T-helper 1 cell (primary cell): ENCODE results near the gene HBS1L.
A peak's percentile ranks its signal among the peaks of the same experiment; 100 is the strongest.

Source experiments
- DNase-seq, 5 donors: peaks; one replicate each; pipeline ENCODE4 v3.0.0-alpha.2; 2012 to 2020

Gene HBS1L

DNA sequence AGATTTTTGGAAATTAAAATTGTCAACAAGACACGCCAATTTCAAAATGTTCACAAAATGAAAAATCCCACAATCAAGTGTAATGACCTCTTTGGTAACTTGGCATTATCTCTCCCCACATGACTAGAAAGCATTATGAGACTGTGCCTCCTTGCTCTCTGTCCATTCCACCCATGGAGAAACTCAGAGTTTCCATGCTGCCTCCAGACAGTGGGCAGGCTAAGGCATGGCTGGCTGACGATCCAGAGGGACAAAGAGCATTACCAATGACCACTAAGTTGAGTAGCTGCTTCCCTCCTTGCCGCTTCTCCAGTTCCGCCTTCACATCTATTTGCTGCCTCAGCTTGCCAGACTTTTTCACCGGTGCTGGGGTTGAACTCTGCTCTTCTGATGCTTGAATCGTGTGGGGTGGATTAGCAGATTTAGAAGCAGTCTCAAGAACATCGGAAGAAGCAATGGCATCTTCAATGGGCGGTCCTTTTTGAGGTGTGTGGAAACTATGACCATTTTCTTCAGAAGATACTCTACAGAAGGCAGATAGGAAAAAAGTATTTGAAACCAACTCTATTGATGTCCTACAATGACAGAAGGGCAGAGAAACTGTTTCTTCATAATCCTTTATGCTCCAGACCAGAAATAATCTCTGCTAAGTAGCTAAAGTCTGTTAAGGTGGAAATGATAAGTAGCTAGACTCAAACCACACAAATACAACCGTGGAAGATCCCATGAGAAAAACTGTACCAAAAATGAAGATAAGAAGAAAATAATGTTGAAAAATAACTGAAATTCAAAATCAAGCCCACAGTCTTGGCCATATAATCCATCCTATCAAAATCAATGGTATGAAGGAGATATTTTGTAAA lies 57.3 kb downstream of the HBS1L start:
- no peak for DNase-seq

DNA sequence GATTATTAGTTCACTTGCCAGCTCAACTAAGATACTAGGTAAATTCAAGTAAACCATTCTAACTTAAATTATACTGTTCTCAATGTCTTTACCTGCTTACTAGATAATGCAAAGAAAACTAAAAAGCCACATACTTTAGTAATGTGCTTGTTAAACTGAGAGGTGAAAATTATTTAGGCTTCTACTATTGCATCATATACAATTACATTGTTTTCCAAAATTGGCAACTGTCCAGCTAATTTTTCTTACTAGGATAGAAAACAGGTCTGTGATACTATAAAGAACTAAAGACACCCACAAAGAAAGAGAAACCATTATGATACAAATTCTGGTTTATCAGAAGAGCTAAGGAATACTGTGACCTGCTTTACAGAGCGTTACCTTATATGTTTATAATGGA lies 59.1 kb downstream of the HBS1L start:
- no peak for DNase-seq

DNA sequence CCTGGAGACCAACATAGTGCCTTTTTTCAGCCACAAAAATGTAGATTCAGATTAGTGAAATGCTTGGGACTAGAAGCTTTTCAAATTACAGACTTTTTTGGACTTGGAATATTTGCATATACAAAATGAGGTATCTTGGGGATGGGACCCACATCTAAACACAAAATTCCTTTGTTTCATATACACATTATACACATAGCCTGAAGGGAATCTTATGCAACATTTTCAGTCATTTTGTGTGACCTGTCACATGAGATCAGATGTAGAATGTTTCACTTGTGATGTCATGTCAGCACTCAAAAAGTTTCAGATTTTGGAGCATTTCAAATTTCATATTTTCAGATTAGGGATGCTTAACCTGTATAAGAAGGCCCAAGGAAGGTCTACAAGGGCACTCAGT lies 60.2 kb downstream of the HBS1L start:
- DNase-seq, result no peak

DNA sequence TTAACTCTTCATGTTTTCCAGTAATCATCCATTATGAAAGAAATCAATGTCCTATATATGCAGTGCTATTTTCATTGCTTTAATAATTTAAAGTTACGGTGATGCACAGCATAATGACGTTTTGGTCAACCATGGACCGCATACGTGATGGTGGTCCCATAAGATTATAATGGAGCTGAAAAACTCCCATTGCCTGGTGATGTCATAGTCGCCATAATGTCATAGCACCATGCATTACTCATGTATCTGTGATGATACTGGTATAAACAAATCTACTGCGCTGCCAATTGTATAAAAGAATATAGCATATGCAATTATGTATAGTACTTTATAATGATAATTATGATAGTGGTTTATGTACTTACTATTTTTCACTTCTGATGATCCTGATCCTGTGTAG lies 62.5 kb downstream of the HBS1L start:
- no peak for DNase-seq

DNA sequence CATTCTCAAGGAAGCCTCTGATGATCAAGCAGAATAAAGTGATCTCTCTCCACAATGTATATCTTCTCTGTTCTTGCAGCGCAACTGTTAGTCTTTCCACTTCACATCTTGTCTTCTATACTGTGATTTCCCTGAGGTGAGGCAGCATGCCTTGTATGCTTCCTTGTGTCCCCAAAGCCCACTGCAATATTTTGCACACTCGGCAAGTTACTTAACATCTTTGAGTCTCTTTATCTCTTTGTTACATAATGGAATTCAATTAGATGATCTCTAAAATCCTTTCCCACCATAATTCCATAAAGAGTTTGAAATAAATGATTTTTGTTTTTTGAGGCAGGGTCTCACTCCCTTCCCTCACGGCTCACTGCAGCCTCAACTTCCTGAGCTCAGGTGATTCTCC lies 64.4 kb downstream of the HBS1L start:
- no peak for DNase-seq

DNA sequence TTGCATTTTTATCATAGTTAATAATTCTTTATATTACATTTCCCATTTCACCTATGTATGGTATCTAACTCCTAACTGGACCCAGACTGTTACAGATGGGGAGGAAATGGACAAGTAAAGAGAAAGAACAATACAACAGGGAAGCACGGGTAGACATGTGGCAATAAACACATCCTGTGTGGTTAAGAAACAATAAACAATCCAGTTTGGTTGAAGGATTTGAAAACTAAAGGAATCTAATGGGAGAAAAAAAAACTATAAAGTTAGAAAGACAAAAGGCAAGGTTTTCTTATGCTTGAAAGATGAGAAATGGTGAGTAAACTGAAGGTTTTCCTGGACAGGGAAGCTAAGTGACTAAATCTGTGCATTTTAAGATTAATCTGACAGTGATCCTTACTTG lies 69.8 kb downstream of the HBS1L start:
- DNase-seq, result no peak

DNA sequence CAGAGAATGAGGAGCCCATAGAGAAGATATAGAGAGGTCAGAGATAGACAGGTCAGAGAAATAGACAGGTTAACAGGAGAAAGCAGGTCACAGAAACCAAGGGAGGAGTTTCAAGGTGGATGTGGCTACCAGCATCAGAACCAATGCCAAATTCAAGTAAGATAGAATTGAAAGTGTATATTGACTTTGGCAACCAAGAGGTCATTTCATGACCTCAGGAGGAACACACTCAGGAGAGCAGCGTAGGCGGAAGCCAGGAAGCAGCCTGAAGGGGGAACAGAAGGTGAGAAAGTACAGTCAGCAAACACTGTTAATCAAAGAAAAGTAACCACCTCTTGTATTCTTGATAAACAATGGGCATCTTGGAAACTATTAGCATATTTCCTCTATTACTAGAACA lies 70.8 kb downstream of the HBS1L start:
- DNase-seq, result peak in 1 of 5 donors; percentile 34

DNA sequence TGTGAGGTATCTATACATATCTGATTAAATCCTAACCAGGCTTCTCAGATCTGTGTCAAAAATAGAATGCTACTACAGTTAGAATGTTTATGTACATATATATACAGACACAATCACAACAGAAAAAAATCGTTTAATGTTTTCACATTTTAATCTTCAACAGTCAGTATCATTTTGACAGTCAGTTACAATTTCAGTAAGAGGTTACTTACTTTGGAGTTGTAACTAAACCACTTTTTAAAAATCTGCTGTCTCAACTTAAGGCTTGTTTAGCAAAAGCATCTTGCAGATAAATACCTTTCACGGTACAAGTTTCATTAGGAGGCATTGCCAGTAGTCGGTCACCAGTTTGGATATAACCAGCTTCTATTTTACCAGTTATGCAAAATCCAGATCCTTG lies 72.5 kb downstream of the HBS1L start:
- DNase-seq, result peak in 1 of 5 donors; percentile 56

DNA sequence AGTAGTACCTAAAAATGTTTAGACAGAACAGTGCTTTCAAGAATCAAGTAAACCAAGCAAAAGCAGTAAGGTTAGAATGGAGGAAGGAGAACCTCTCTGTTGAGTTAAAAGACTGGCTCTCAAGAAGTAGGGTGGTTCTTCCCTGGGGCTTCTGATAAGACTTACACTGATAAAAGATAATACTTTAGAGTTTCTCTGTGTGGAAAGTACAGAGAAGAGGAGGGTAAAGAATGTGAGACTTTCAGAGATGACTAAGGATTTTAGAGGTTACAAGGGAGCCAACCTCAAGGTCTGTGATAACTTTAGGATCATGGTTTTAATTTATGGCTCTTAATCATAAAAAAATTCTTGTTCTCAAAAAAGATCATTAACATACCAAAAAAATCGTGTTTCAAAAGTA lies 73.8 kb downstream of the HBS1L start:
- DNase-seq, result peak in 1 of 5 donors; percentile 65

DNA sequence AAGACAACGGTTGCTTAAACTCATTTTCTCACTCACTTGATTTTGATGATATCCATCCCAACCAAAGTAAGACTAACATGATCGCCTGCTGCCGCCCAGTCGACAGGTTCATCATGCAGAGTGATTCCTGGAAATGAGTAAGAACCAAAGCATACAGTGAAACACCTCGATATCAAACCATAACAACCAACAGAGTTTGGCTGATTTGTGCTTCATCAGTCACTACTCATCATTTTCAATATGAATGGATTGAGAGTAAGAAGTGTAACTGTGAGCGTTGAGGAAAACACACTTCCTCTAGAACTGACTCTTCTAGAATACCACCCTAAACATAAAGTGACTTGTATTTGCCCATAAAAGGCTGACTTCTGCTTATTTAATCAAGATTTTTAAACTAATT lies 75.5 kb downstream of the HBS1L start:
- peak in 1 of 5 donors; percentile 94 for DNase-seq

DNA sequence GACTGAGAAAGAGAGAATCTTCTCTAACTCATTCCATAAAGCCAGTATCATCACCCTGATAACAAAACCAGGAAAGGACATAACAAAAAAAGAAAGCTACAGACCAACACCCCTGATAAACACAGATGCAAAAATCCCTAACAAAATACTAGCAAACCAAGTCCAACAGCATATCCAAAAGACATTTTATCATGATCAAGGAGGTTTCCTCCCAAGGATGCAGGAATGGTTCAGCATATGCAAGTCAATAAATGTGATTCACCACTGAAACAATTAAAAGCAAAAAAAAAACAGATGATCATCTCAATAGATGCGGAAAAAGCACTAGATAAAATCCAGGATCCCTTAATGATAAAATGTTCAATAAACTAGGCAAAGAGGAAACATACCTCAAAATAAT lies 80.3 kb downstream of the HBS1L start:
- no peak for DNase-seq

DNA sequence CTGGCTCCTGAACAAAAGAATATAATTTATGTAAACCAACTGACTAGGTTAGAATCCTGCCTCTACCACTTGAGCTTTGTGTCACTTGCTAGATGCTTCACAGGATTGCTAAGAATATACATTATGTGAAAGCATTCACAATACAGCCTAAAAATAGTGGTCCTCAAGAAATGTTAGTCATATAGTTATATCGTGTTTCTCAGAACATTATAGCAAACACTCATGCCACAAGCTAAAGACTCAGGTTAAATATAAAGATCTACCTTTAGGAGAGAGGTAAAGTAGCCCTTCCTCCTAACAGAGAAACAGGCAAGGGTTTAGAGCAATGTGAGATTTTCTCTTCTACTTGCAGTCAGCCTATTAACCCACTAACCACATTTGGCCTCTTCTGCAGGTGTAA lies 86.9 kb downstream of the HBS1L start:
- DNase-seq, result no peak

DNA sequence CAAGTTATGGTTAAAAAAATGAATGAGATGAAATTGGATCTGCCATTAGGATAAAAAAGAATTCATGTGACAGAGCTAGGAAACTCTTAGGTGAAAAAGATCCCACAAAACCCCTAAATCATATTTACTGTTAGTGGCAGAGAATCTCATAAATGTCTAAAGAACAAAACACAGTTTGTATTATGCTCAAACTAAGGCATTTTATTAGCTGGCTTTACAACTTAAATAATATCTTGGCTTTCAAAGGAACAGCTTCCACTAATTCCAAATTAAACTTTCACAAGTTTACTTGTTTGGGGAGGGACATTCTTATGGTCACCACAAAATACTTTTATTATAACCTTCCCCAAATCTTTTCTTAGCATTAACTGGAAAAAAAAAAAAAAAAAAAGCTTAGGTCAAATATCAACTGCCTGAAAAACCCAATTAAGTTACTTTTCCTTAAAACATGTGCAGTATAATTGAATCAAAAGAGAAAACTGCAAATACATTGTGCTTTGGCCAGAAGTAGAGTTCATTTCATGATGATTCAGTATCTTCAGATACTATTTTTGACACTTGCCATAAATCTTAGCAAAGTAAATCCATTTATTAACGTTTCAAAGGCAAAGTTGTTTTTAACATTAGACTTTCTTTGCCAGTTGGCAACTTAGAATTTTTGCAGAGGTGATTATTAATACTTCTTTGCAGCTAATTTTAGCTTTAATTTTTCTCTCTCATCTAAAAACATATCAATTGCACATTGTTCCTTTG lies 90.0 kb downstream of the HBS1L start:
- no peak for DNase-seq

DNA sequence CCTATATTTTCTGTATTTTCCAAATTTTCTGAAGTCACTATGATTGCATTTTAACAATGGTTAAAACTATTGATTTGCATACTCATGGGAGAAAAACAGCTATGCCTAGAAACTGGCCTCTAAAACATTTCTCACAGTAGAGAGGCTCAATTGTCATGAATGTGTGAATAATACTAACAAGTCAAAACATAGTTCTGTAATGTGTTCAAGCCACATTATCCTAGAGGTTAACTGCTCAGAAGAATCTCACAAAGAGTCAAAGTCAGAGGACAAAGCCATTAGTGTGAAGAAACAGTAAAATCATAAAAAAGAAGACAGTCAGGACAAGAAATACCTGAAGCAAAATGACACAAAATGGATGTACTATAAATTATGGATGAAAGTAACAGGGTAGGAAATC lies 92.2 kb downstream of the HBS1L start:
- DNase-seq, result no peak

DNA sequence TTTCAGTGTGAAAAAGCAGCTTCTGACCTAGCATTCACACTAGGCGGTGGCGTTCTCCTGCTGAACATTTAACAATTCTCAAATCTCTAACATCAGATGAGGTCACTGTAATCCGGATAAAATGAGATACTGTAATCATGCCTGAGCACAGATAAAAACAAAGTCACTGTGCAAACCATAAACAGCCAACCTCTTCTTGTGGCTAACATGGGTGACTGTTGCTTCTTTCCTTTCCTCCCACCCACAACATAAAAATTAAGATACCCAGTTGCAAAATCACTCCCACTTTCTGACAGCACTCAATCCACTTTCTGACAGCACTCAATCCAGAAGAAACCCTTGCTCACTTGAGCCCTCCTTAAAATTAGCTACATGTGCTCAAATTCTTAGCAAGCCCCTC lies 93.3 kb downstream of the HBS1L start:
- DNase-seq, result peak in 1 of 5 donors; percentile 13

DNA sequence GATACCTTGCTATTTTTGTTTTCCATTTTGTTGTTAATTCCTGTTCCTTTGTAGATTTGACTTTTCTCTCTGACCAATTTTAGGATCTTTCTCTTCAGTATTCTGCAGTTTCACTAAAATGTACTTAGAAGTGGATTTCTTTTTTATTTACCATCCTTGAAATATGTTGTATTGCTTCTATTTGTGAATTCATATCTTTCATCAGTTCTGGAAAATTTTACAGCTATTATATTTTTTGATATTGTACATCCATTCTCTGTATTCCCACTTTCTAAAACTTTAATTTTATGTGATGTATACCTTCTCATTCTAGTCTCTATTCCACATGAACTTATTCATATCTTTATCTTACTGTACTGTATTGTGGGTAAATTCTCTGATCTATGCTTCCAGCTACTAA lies 95.0 kb downstream of the HBS1L start:
- no peak for DNase-seq

DNA sequence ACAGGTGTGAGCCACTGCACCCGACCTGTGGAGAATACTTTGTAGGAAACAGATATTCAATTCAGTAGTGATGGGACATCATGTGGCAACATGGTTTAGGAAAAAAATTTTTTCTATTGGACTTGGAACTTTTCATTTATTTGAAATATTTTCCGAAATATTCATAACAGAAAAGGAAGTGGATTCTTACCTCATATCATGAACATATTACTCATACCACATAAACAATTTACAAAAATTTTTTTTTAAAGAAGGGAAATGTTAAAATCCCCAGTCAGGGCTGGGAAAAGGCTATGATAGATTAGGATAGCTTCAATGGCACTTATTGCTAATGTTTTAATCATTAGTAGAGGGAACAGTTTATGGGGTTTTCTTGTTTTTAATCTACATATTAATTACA lies 97.9 kb downstream of the HBS1L start:
- DNase-seq, result no peak

DNA sequence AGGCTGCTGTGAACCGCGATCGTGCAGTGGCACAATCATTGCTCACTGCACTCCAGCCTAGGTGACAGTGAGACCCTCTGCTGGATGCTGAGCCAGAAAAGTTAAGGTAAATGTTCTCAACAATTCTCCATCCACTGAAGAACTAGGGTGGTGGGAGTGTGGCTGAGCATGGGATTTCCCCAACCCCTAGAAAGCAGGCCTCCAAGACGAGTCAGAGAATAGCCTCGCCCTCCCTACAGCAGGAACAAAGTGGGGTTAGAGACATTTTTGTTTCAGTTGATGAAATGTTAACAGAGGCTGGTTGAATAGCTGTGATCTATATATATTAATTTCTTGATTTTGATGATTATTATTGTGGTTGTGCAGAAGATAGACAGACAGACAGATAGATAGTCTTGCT lies 98.6 kb downstream of the HBS1L start:
- DNase-seq, result no peak

DNA sequence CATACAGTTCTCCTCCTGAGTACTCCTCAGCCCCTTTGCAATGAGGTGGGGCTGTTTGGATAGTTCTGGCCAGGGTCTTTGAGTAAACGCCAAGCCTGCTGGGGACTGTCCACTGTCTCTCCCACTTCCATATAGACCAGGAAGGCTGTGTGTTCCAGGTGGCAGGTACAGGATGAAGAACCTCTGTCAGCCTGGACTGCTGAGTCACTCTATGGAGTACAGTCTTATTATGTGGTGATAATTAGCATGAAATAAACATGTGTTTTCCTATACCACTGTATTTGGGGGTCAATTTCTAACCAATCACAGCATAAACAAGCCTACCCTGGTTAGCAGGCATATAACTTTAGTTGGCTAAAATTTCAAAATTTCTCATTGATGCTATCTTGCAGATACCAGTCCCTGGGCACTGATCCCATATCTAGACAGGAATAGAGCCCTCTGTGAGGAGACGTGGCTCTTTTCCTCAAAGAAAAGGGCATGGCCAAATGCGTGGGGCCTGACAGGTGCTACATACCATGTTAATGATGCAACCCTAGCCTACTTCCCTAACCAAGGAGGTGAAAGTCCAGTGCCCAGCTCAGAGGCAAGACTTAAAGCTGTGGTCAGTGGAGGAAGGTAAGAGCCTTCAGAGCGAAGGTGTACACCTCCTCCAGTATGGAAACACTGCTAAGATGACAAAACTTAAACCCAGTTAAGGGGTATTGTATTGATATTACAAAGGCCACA lies 100.2 kb downstream of the HBS1L start:
- no peak for DNase-seq

DNA sequence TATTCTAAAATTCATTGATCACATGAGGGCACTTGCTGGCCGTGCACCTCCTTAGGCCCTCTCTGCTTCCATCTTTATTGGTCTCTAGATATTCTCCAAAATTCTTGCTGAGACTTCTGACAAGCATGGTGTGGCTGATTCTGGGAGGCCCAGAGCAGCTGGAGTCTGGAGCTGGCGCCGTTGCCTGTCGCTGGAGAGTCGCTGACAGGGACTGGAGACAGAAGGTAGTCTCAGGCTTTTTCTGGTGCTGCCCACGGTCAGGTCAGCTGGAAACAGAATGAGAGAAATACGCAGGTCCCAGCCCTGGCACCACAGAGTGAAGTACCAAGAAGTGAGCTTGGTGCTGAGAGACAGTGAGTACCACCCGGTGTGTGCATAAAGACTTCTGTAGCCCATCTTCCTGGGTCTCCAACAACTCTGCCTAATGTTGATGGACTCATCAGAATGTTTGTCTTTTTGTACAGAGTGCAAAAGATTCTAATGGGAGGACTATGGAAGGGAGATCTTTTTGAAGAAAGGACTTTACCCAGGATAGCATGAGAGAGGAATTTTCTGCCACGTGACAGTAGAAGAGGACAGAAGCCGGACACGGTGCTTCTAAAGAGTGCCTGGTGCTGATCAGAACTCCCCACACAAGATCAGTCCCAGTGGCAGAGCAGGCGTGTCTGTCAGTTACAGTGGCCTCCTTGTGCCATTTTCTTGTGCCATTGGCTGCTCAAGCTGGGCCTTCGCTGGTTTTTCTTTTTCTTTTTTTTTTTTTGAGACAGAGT lies 102.9 kb downstream of the HBS1L start:
- no peak for DNase-seq

DNA sequence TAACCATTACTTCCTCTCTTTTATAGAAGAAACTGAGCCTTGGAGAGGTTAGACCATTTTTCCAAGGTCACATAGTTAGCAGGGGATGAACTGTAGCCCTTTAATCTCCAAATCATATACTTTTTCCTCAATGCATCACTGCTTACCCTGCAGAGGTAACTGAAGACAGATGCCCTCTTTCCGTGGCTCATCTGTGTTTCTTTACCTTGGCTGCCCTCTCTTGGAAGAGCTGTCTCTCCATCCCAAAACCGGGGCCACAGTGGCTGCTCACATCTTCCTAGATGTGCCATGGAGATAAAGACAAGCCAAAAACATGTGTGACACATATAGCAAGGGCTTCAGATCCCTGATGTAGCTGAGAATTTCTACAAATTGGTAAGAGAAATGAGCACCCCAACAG lies 104.1 kb downstream of the HBS1L start:
- DNase-seq, result no peak

DNA sequence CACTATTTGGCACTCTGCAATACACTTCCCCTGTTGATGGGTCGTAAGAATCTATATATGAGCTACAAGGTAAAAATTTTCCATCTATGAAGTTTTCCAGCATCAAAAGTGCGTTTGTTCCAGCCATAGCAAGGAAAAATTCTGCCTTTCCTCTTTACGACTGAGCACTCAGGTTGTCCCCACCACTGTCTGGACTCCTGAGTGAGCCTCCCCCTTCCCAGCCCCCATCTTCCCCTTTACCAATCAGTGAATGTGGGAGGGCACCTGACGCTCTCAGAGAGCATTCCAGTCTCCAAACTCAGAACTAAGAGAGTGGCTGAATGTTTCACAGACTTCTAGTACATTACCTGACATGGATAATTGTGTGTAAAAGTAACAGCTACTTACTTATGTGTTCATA lies 104.7 kb downstream of the HBS1L start, which contains the start of gene ALDH8A1:
ALDH8A1 (minus strand) TSS at position 175 of the 400 bp plus-strand sequence; CDS start at position 127, 48 bp downstream.
- DNase-seq, result no peak

DNA sequence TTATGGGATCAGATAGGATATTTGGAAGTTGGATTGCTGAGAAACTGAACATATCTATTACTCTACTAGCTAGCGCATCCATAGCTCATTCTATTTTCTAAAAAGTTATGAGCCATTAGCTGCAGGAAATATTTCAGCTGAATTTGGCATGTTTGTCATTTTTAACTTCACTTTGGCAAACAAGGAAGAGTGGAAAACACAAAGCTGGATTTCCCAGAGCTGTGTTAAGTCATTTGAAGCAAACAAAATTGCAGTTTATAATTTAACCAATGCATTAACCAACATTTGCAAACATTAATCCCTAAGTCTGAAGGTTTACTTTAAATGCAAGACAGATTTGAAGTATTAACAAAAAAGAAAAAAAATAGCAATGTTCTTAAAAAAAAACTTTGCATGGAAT lies 105.9 kb downstream of the HBS1L start:
- DNase-seq, result no peak
